Smooth muscle cell (in vitro differentiated cells): Measurements from ENCODE around the gene THBS1. TPM values are rescaled to one million over a fixed set of nuclear protein-coding genes. Genes with fewer than 3 reads are reported as not detected.

ENCODE experiments used
- DNase-seq: peaks from one replicate; lab custom pipeline; 2025; ENCODE audit not compliant: unreplicated experiment; lab: John Stamatoyannopoulos, UW
- H2AFZ ChIP-seq: fragments of 200-600 bp; sonication (generic); 2 replicates; pipeline ENCODE4 v1.6.0; 2016; ENCODE audit warnings: antibody characterized with exemption, low read depth, mild to moderate bottlenecking
- H3F3A ChIP-seq: fragments of 200-600 bp; sonication (generic); 2 replicates; pipeline ENCODE4 v1.6.0; 2017; ENCODE audit warnings: antibody characterized with exemption, low read depth
- H3K27ac ChIP-seq: fragments of 200-600 bp; sonication (generic); 2 replicates; pipeline ENCODE4 v1.5.1; 2016; ENCODE audit warnings: low read depth, mild to moderate bottlenecking
- H3K27me3 ChIP-seq: fragments of 200-600 bp; sonication (generic); 2 replicates; pipeline ENCODE4 v1.6.1; 2016; ENCODE audit warnings: low read depth, mild to moderate bottlenecking
- H3K36me3 ChIP-seq: fragments of 200-600 bp; sonication (generic); 2 replicates; pipeline ENCODE4 v1.5.1; 2016; ENCODE audit warnings: low read depth
- H3K4me1 ChIP-seq: fragments of 200-600 bp; sonication (generic); 2 replicates; pipeline ENCODE4 v1.5.1; 2016; ENCODE audit warnings: low read depth
- H3K4me2 ChIP-seq: fragments of 200-600 bp; sonication (generic); 2 replicates; pipeline ENCODE4 v1.6.0; 2016; ENCODE audit warnings: mild to moderate bottlenecking
- H3K4me3 ChIP-seq: fragments of 200-600 bp; sonication (generic); 2 replicates; pipeline ENCODE4 v1.5.1; 2016; ENCODE audit warnings: mild to moderate bottlenecking
- H3K79me2 ChIP-seq: fragments of 200-600 bp; sonication (generic); 2 replicates; pipeline ENCODE4 v1.6.0; 2016; ENCODE audit warnings: low read depth, mild to moderate bottlenecking
- H3K9ac ChIP-seq: fragments of 200-600 bp; sonication (generic); 2 replicates; pipeline ENCODE4 v1.6.0; 2016; ENCODE audit warnings: low read depth
- H3K9me3 ChIP-seq: fragments of 200-600 bp; sonication (generic); replicated peaks from 2 replicates; pipeline ENCODE4 v1.5.1; 2016; ENCODE audit warnings: low read depth
- H4K20me1 ChIP-seq: fragments of 200-600 bp; sonication (generic); 2 replicates; pipeline ENCODE4 v1.6.0; 2016; ENCODE audit warnings: low read depth
- WGBS: methylation state at CpG from one replicate; pipeline ENCODE4 v1.1.7; 2016; ENCODE audit warnings: low lambda C conversion rate; 5-methylcytosine and 5-hydroxymethylcytosine counted together
- polyA plus RNA-seq: library from polyadenylated mRNA; unstranded; fragments of >200 nt; fragmentation: Nextera tagmentation; extraction: Ambion mirVana; gene quantifications from 2 replicates; pipeline ENCODE4 v1.2.1, GENCODE V29; 2016
- total RNA-seq: library from RNA; depleted of rRNA; stranded (reverse); fragments of >200 nt; gene quantifications from 2 replicates; pipeline ENCODE4 v1.2.3, GENCODE V29; 2014
- TF ChIP-seq, protein P1 (sequence below): fragments of 200-600 bp; sonication (generic); IDR thresholded peaks from 2 replicates; pipeline ENCODE4 v1.5.1; 2017; ENCODE audit warnings: borderline replicate concordance, mild to moderate bottlenecking, antibody characterized with exemption; ENCODE audit not compliant: insufficient read depth, poor library complexity, severe bottlenecking

THBS1 gene
- total and polyA plus RNA-seq, 2 experiments from 2014 or later: 203 to 648 TPM

DNA sequence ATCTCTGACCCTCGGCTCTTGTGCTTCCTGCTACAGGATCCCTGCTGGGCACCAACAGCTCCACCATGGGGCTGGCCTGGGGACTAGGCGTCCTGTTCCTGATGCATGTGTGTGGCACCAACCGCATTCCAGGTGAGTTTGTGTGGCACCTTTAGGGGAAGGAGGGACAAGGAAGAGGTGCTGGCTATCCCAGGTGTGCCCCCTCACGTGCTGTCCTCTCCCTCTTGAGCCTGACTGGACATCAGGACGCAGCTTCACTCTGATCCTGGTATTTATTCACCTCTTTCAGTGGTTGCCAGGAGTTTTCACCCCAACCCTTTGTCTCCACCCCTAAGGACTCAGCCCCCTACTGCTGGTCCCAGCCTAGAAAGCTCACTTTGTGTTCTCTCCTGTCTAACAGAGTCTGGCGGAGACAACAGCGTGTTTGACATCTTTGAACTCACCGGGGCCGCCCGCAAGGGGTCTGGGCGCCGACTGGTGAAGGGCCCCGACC lies 960 bp downstream of the THBS1 start:
- H3K79me2 ChIP-seq: peaks cover 41% of the 10 kb centered on the region
- H4K20me1 ChIP-seq: peaks cover 59% of the 10 kb centered on the region
- peak overlapping the region; percentile 22 for H3K27ac ChIP-seq
- WGBS: 67% methylated on average over 13 of the region's 13 CpGs
- TF ChIP-seq, protein P1, sequence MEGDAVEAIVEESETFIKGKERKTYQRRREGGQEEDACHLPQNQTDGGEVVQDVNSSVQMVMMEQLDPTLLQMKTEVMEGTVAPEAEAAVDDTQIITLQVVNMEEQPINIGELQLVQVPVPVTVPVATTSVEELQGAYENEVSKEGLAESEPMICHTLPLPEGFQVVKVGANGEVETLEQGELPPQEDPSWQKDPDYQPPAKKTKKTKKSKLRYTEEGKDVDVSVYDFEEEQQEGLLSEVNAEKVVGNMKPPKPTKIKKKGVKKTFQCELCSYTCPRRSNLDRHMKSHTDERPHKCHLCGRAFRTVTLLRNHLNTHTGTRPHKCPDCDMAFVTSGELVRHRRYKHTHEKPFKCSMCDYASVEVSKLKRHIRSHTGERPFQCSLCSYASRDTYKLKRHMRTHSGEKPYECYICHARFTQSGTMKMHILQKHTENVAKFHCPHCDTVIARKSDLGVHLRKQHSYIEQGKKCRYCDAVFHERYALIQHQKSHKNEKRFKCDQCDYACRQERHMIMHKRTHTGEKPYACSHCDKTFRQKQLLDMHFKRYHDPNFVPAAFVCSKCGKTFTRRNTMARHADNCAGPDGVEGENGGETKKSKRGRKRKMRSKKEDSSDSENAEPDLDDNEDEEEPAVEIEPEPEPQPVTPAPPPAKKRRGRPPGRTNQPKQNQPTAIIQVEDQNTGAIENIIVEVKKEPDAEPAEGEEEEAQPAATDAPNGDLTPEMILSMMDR: peak; percentile 22
- H3F3A ChIP-seq: peaks cover 50% of the 10 kb centered on the region
- H3K9ac ChIP-seq: peak overlapping the region; percentile 85
- peak overlapping the region; percentile 92 for H3K4me2 ChIP-seq
- H3K36me3 ChIP-seq: peaks cover 18% of the 10 kb centered on the region
- peaks cover 9% of the 10 kb centered on the region for H3K4me1 ChIP-seq
- peak overlapping the region; percentile 63 for H3K4me3 ChIP-seq
- no peak for DNase-seq
- H3K9me3 ChIP-seq: no peaks in the 10 kb centered on the region
- H2AFZ ChIP-seq: no peak overlapping the region
- H3K27me3 ChIP-seq: no peaks in the 10 kb centered on the region

DNA sequence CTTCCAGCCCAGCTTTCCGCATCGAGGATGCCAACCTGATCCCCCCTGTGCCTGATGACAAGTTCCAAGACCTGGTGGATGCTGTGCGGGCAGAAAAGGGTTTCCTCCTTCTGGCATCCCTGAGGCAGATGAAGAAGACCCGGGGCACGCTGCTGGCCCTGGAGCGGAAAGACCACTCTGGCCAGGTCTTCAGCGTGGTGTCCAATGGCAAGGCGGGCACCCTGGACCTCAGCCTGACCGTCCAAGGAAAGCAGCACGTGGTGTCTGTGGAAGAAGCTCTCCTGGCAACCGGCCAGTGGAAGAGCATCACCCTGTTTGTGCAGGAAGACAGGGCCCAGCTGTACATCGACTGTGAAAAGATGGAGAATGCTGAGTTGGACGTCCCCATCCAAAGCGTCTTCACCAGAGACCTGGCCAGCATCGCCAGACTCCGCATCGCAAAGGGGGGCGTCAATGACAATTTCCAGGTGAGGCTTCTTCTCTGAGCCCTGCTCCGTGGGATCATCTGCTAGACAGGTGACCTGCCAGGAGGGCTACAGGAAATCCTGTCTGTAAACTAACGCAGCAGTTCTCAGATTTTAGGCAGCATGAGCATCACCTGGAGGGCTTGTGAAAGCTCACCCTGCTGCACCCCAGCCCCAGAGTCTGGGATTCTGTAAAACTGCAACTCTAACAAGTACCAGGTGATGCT lies 1.6 kb downstream of the THBS1 start:
- peaks cover 64% of the 10 kb centered on the region for H4K20me1 ChIP-seq
- peaks cover 41% of the 10 kb centered on the region for H3K79me2 ChIP-seq
- peaks cover 9% of the 10 kb centered on the region for H3K4me1 ChIP-seq
- no peak overlapping the region for H3K27ac ChIP-seq
- H3K9me3 ChIP-seq: no peaks in the 10 kb centered on the region
- 81% methylated on average over 20 of the region's 20 CpGs for WGBS
- H3K4me2 ChIP-seq: peak overlapping the region; percentile 92
- H3K4me3 ChIP-seq: peak overlapping the region; percentile 63
- no peaks in the 10 kb centered on the region for H3K27me3 ChIP-seq
- no peak for DNase-seq
- H3F3A ChIP-seq: peaks cover 56% of the 10 kb centered on the region
- H2AFZ ChIP-seq: no peak overlapping the region
- peak overlapping the region; percentile 85 for H3K9ac ChIP-seq
- H3K36me3 ChIP-seq: peaks cover 24% of the 10 kb centered on the region
- TF ChIP-seq, protein P1: no peak

DNA sequence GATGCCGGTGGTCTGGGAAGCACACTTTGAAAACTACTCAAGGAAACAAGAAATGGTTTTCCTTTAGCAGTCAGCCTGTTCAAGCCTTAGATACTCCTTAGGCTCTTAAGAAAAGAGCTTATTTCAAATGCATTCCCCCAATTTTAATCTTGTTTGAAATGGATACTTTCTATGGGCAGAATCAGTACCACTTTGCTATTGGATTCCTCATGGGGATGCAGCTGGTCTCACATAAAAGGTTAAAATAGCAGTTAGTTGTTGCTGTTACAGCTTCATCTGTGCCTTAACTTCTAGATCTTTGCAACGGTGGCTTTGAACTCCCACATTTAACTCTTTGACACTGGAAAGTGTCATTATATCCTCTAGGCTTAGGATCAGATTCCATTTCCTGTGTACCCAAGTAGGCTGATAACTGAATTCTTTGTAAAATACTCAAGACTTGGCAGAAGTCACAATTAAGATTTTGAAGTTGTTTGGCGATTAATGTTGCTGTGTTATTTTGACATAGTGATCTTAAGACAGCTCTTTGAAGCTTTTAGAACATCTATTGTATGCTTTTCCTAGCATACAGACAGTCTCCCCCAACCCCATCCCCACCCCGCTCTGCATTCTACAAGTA lies 2.2 kb downstream of the THBS1 start:
- WGBS: 56% methylated on average over 4 of the region's 4 CpGs
- DNase-seq: no peak
- peak overlapping the region; percentile 63 for H3K4me3 ChIP-seq
- H3K36me3 ChIP-seq: peaks cover 30% of the 10 kb centered on the region
- H3K27me3 ChIP-seq: no peaks in the 10 kb centered on the region
- peaks cover 71% of the 10 kb centered on the region for H4K20me1 ChIP-seq
- H2AFZ ChIP-seq: no peak overlapping the region
- H3K4me2 ChIP-seq: peak overlapping the region; percentile 92
- H3K9me3 ChIP-seq: no peaks in the 10 kb centered on the region
- H3K4me1 ChIP-seq: peaks cover 9% of the 10 kb centered on the region
- H3K9ac ChIP-seq: peak overlapping the region; percentile 19
- TF ChIP-seq, protein P1: no peak
- H3K79me2 ChIP-seq: peaks cover 41% of the 10 kb centered on the region
- H3F3A ChIP-seq: peaks cover 61% of the 10 kb centered on the region
- H3K27ac ChIP-seq: no peak overlapping the region
